ENCODE data around the gene SCARB1. TPM values are rescaled to one million over a fixed set of nuclear protein-coding genes. Genes with fewer than 3 reads are reported as not detected.

SCARB1 gene
- total and polyA plus RNA-seq, 9 donors: 20.8 to 1,262 (median 81.7) TPM

DNA sequence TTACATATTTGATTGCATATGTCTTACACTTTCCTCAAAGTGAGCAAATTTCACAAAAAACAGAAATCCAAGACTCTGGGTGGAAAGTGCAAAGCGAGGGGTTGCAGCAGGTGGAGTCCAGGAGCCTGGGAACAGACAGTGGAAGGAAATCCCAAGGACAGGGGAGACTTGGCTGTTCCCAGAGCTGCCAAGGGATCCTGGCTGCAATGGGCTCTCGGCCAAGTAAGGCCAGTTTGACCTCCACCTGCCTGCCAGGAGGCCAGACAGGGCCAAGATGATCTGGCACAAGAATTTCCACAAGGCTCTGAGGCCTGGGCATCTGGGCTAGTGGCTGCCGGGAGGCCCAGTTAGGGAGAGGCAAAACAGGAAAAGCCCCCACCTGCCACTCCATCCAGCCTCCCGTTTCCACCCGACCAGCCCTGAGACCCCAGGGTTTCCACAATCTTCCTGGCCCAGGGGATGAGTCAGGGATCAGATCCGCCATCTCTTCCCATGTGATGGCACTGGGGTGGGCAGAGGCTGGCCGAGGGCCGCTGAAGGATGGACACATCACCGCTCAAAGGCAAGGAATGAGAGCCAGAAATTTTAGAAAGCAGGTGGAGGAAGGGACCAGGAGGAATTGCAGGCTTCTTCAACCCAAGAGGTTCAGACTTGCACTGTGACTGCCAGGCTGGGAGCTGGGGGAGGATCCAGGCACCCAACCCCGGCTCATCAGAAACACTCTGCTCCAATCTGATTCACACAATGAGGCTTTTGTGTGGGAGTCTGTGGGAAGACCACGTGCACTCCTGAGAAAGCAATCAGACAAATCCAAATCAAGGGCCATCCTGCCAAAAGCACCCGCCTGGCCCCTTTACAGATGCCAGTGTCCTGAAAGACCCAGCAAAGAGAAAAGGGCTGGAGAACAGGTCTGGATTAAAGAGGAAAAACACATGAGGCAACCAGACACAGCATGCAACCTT, 16.3 kb downstream of the SCARB1 start:
- no peaks in the 10 kb centered on the region for H3K9me3 ChIP-seq
- no peak overlapping the region for H3K4me3 ChIP-seq
- peaks cover 44% of the 10 kb centered on the region for H3K4me1 ChIP-seq (ENCODE audit: insufficient read depth)
- 40 to 45% (median 43%) methylated on average over 12 of the region's 12 CpGs for WGBS, 3 donors
- peak in 2 of 5 donors; percentile 53 to 70 for DNase-seq
- H3K36me3 ChIP-seq: no peaks in the 10 kb centered on the region
- no peaks in the 10 kb centered on the region for H3K27me3 ChIP-seq
- peak overlapping the region in 1 of 2 donors; percentile 76 for H3K27ac ChIP-seq
- TF ChIP-seq, protein P1, sequence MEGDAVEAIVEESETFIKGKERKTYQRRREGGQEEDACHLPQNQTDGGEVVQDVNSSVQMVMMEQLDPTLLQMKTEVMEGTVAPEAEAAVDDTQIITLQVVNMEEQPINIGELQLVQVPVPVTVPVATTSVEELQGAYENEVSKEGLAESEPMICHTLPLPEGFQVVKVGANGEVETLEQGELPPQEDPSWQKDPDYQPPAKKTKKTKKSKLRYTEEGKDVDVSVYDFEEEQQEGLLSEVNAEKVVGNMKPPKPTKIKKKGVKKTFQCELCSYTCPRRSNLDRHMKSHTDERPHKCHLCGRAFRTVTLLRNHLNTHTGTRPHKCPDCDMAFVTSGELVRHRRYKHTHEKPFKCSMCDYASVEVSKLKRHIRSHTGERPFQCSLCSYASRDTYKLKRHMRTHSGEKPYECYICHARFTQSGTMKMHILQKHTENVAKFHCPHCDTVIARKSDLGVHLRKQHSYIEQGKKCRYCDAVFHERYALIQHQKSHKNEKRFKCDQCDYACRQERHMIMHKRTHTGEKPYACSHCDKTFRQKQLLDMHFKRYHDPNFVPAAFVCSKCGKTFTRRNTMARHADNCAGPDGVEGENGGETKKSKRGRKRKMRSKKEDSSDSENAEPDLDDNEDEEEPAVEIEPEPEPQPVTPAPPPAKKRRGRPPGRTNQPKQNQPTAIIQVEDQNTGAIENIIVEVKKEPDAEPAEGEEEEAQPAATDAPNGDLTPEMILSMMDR (IDR thresholded peaks at IDR 0.05): no peak
- TF ChIP-seq EP300 (IDR thresholded peaks at IDR 0.05) (no peak), POLR2A (IDR thresholded peaks at IDR 0.05) (no peak)
- intact Hi-C loops (cut with DNase I): no loop called here

DNA sequence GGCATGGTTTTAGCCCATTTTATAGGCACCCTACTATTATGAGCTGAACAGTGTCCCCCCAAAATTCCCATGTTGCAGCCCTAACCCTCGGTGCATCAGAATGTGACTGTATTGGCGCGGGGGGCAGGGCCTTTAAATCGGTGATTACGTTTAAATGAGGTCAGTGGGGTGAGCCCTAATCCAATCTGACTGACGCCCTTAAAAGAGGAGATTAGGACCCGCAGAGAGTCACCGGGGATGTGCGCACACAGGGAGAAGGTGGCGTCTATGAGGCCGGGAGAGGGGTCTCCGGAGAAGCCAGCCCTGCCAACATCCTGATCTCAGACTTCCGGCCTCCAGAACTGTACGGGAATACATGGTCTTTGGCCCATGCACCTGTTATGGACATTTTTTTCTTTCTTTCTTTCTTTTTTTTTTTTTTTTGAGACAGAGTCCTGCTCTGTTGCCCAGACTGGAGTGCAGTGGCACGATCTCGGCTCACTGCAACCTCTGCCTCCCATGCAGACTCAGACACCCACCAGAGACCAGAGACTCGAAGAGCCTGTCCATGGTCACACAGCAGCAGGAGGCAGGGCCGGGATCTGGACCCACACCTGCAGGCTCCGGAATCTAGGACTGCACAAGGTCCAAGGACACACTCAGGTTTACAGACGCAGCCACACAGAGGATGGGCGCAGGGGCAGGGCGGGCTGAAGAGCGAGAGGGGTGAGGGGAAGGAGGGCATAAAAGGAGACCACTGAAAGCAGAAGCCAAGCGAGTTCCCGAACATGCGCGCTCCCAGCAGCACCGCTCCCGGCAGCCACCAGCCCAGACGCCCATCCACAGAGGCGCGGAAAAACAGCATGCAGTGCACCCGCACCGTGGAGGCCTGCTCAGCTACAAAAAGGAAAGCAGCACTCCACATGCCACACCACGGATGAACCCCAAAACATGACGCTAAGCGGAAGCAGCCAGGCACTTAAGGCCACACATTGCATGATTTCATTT, 19.0 kb downstream of the SCARB1 start:
- Histone ChIP-seq H3K36me3 (no peaks in the 10 kb centered on the region), H3K4me1 (ENCODE audit: insufficient read depth) (peaks cover 48% of the 10 kb centered on the region), H3K27ac (peak overlapping the region in 1 of 2 donors; percentile 34), H3K27me3 (no peaks in the 10 kb centered on the region), H3K9me3 (no peaks in the 10 kb centered on the region), H3K4me3 (no peak overlapping the region)
- DNase-seq: no peak
- 91 to 93% (median 93%) methylated on average over 37 of the region's 37 CpGs for whole genome bisulfite sequencing, 3 donors
- TF ChIP-seq EP300 (IDR thresholded peaks at IDR 0.05) (no peak), POLR2A (IDR thresholded peaks at IDR 0.05) (no peak)
- TF ChIP-seq, protein P1 (IDR thresholded peaks at IDR 0.05): no peak
- intact Hi-C loops (cut with DNase I): no loop called here

DNA sequence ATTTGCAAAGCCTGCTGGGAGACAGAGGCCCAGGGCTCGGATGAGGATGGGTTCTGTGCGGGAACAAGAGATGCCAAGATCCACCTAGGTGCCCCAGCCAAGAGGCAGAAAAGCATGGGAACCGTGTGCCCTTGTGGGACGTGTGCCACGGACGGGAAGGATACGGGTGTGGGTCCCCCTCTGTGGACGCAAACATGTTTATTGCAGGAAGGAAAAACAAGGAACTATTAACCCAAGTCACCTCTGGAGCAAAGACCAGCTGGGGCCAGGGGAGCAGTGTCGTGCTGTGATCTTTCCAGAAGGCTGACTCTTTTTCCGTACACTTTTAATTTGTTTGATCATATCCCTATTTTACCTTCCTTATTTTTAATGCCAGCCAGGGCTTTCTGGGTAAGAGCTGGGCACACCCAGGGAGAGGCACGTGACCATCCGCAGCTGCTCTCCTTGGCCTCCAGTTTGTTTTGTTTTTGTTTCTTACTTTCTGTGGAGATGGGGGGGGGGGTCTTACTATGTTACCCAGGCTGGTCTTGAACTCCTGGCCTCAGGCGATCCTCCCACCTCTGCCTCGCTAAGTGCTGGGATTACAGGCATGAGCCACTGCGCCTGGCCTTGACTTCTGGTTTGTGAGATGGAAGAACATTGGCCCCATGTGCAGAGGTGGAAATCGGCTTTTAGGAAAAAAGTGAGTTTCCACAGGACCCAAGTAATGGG, 20.7 kb downstream of the SCARB1 start:
- intact Hi-C loops (cut with DNase I): no loop called here
- DNase-seq: peak in 2 of 5 donors; percentile 46 to 75
- H3K27me3 ChIP-seq: no peaks in the 10 kb centered on the region
- peak overlapping the region; percentile 75 to 76 for H3K27ac ChIP-seq
- WGBS, 3 donors: 25 to 52% (median 43%) methylated on average over 16 of the region's 16 CpGs
- H3K4me1 ChIP-seq (ENCODE audit: insufficient read depth): peaks cover 44% of the 10 kb centered on the region
- TF ChIP-seq POLR2A (IDR thresholded peaks at IDR 0.05) (no peak), EP300 (IDR thresholded peaks at IDR 0.05) (no peak)
- TF ChIP-seq, protein P1 (IDR thresholded peaks at IDR 0.05): no peak
- H3K4me3 ChIP-seq: no peak overlapping the region
- no peaks in the 10 kb centered on the region for H3K9me3 ChIP-seq
- H3K36me3 ChIP-seq: no peaks in the 10 kb centered on the region
